SK-N-MC (cell line): ENCODE results near the gene ATP6V1A.

Experiments
- DNase-seq: peaks from one replicate; pipeline ENCODE4 v3.0.0-alpha.2; 2011; ENCODE audit warnings: low read depth, low spot score
- H3K27ac ChIP-seq: fragments of 200-600 bp; sonication (generic); 2 replicates; pipeline ENCODE4 v1.5.1; 2016; ENCODE audit warnings: mixed run types
- H3K36me3 ChIP-seq: fragments of 200-600 bp; sonication (generic); 2 replicates; pipeline ENCODE4 v1.6.1; 2017; ENCODE audit warnings: antibody characterized with exemption, low read length, mixed read lengths; ENCODE audit not compliant: insufficient read depth
- H3K4me3 ChIP-seq: fragments of 200-600 bp; sonication (generic); 2 replicates; pipeline ENCODE4 v1.5.1; 2016
- H3K9ac ChIP-seq: fragments of 200-600 bp; sonication (generic); 2 replicates; pipeline ENCODE4 v1.8.0; 2017; ENCODE audit warnings: mixed run types, mixed read lengths; ENCODE audit not compliant: insufficient read length
- H3K9me3 ChIP-seq: fragments of 200-600 bp; sonication (generic); 2 replicates; pipeline ENCODE4 v1.6.1; 2017; ENCODE audit warnings: low read depth, mild to moderate bottlenecking, antibody characterized with exemption, low read length, moderate library complexity, mixed read lengths
- EZH2 ChIP-seq: fragments of 200-600 bp; sonication (generic); IDR thresholded peaks from one replicate; pipeline ENCODE4 v1.6.1; 2017; ENCODE audit warnings: antibody characterized with exemption
- FOXP2 ChIP-seq: optimal IDR thresholded peaks from 2 replicates; pipeline ENCODE3; 2011; ENCODE audit warnings: mild to moderate bottlenecking, moderate library complexity; ENCODE audit not compliant: insufficient read depth; ENCODE audit errors: extremely low read length, control extremely low read depth
- POLR2AphosphoS5 ChIP-seq: IDR thresholded peaks from 2 replicates; pipeline ENCODE4 v1.6.1; 2012; ENCODE audit warnings: mild to moderate bottlenecking, low read depth, low read length, borderline replicate concordance

ATP6V1A gene

DNA sequence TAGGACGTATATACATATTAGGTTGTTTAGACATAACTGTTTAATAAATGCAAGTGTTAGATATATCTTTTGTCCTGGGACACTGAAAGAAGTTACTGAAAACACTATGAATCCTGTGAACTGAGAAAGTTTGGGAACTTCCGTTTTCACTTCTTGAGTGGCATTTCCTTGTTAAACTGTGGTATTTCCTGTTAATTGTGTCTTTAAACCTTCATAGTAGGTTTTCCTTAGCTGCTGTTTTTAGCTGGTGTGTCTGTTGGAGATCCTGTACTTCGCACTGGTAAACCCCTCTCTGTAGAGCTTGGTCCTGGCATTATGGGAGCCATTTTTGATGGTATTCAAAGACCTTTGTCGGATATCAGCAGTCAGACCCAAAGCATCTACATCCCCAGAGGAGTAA lies 37.1 kb downstream of the ATP6V1A start:
- Histone ChIP-seq H3K4me3 (peak overlapping the region; percentile 72), H3K9ac (peak overlapping the region; percentile 80), H3K36me3 (peaks cover 9% of the 10 kb centered on the region), H3K27ac (peak overlapping the region; percentile 99), H3K9me3 (no peaks in the 10 kb centered on the region)
- TF ChIP-seq EZH2: no peak
- no peak for TF ChIP-seq FOXP2
- no peak for TF ChIP-seq POLR2AphosphoS5
- peak; percentile 78 for DNase-seq

DNA sequence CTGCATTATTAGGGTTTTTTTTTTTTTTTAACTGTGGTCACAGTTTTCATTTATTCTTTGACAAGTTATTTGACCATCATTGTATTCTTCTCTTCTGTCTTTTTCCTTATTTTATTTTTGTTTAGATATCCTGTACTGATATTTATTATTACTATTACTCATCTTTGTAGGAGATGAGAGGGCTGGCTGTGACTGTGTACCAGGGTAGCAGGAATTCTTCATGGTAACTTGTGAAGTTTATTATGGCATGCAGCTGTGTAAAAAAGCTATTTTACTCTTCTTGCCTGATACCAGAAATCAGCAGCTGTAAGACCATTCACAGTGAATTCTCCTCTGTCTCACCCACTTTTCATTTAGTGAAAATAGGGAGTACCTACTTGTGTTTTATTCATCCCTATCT lies 44.5 kb downstream of the ATP6V1A start:
- Histone ChIP-seq H3K9ac (no peak overlapping the region), H3K27ac (no peak overlapping the region), H3K9me3 (no peaks in the 10 kb centered on the region), H3K4me3 (no peak overlapping the region), H3K36me3 (peaks cover 11% of the 10 kb centered on the region)
- DNase-seq: no peak
- TF ChIP-seq POLR2AphosphoS5: no peak

DNA sequence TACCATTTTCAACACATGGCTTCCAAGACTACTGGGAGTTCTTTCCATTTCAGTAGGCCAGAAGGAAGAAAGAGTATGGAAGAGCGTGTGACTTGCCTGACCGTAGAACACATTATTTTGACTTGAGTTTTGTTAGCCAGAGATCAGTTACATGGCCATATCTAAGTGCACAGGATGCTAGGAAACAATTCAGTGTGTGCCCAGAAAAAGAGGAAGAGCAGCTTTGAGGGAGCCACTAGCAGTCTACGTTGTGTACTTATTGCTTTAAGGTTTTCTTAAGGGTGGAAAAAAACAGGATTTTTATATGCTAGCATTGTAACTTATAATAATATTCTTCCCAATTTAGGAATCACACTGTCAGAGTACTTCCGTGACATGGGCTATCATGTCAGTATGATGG lies 47.7 kb downstream of the ATP6V1A start:
- H3K4me3 ChIP-seq: no peak overlapping the region
- H3K9ac ChIP-seq: no peak overlapping the region
- no peak overlapping the region for H3K27ac ChIP-seq
- peaks cover 16% of the 10 kb centered on the region for H3K36me3 ChIP-seq
- H3K9me3 ChIP-seq: no peaks in the 10 kb centered on the region
- TF ChIP-seq FOXP2: no peak
- TF ChIP-seq EZH2: no peak
- TF ChIP-seq POLR2AphosphoS5: no peak
- no peak for DNase-seq

- Histone ChIP-seq H3K27ac (no peak overlapping the region), H3K4me3 (no peak overlapping the region), H3K36me3 (peaks cover 15% of the 10 kb centered on the region), H3K9me3 (no peaks in the 10 kb centered on the region), H3K9ac (no peak overlapping the region)
- no peak for TF ChIP-seq FOXP2
- no peak for TF ChIP-seq EZH2
- TF ChIP-seq POLR2AphosphoS5: no peak
- no peak for DNase-seq
These were observed 48.9 kb downstream of the ATP6V1A start for GRCh38 chr3:113795693-113796092.

DNA sequence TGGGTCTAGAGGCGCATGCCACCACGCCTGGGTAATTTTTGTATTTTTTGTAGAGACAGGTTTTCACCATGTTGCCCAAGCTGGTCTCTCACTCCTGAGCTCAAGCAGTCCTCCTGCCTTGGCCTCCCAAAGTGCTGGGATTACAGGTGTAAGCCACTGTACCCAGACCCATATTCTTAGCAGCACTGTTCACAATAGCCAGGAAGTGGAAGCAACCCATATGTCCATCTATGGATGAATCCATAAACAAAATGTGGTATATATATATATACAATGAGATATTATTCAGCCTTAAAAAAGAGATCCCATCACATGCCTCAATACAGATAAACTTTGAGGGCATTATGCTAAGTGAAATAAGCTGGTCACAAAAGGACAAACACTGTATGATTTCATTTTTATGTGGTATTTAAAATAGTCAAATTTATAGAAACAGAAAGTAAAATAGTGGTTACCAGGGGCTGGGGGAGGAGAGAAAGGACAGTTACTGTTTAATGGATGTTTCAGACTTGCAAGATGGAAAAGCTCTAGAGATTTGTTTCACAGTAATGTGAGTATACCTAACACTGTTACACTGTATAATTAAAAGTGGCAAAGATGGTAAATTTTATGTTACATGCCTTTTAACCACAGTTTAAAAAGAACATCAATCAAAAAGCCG lies 56.1 kb downstream of the ATP6V1A start:
- Histone ChIP-seq H3K9ac (no peak overlapping the region), H3K36me3 (peaks cover 35% of the 10 kb centered on the region), H3K4me3 (no peak overlapping the region), H3K9me3 (no peaks in the 10 kb centered on the region), H3K27ac (no peak overlapping the region)
- no peak for DNase-seq
- TF ChIP-seq EZH2 (no peak), POLR2AphosphoS5 (no peak)

- no peak for DNase-seq
- H3K9ac ChIP-seq: no peak overlapping the region
- H3K4me3 ChIP-seq: no peak overlapping the region
- TF ChIP-seq POLR2AphosphoS5: no peak
- no peak for TF ChIP-seq EZH2
- TF ChIP-seq FOXP2: no peak
- peaks cover 31% of the 10 kb centered on the region for H3K36me3 ChIP-seq
- H3K9me3 ChIP-seq: no peaks in the 10 kb centered on the region
- no peak overlapping the region for H3K27ac ChIP-seq
These were observed 57.8 kb downstream of the ATP6V1A start for GRCh38 chr3:113804661-113805060.

GRCh38 chr3:113805249-113805648 lies 58.4 kb downstream of the ATP6V1A start:
- DNase-seq: no peak
- H3K36me3 ChIP-seq: peaks cover 28% of the 10 kb centered on the region
- H3K27ac ChIP-seq: no peak overlapping the region
- no peak for TF ChIP-seq EZH2
- no peaks in the 10 kb centered on the region for H3K9me3 ChIP-seq
- H3K9ac ChIP-seq: no peak overlapping the region
- no peak overlapping the region for H3K4me3 ChIP-seq

DNA sequence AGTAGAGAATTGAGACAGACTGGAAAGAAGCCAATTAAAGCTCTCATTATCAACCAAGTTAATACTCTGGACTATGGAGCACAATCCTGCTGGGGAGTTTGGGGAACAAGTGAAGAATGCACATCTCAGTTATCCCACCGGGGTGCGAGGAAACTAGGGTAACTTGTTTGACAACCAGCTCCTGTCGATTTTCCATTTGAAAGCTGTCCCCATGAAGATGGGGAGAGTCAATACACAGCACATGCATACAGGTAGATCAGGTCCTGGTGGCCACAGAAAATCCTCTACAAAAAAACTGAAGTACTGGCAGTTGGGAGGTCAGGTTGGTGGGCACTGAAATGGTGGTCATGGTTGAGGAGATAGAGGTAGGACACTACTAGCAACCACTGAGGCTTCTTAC lies 66.0 kb downstream of the ATP6V1A start:
- Histone ChIP-seq H3K4me3 (no peak overlapping the region), H3K36me3 (0 out of 2 replicates have a peak, but pooled peaks cover 6% of the 10 kb centered on the region), H3K27ac (no peak overlapping the region), H3K9ac (no peak overlapping the region), H3K9me3 (no peaks in the 10 kb centered on the region)
- no peak for DNase-seq
- TF ChIP-seq EZH2 (no peak), FOXP2 (no peak), POLR2AphosphoS5 (no peak)

DNA sequence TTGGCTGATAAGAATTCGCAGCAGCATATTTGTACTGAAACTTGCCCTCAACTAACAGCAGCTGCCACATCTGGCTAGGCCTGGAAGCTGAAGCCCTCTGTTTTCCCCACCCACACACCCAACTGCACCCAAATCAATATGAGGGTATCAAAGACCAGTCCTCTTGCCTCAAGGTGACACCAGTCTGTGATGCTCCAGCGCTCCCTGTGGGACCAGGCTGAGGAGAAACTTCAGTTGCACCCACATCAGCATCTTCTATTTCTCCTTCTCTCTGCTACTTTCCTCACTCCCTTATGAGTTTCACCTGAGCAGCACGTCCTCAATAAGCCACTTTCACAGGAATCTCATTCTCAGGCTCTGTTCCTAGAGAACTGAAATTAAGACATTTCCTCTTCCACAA lies 73.0 kb downstream of the ATP6V1A start:
- H3K27ac ChIP-seq: no peak overlapping the region
- TF ChIP-seq POLR2AphosphoS5 (no peak), EZH2 (no peak), FOXP2 (no peak)
- no peak overlapping the region for H3K4me3 ChIP-seq
- no peak overlapping the region for H3K9ac ChIP-seq
- DNase-seq: no peak
- H3K9me3 ChIP-seq: no peaks in the 10 kb centered on the region
- H3K36me3 ChIP-seq: no peaks in the 10 kb centered on the region
